HepG2 (cell line): ENCODE data around the gene PIM1. TPM values are rescaled to one million over a fixed set of nuclear protein-coding genes. Genes with fewer than 3 reads are reported as not detected.
A peak's percentile ranks its signal among the peaks of the same experiment; 100 is the strongest.

Experiments
- CENPT ChIP-seq: sonication (generic); formaldehyde crosslinking; IDR thresholded peaks from 2 replicates; pipeline ENCODE4 v1.8.0; 2022; ENCODE audit warnings: low read depth, mild to moderate bottlenecking, moderate library complexity, missing genetic modification reagents
- ESRRA ChIP-seq: sonication (generic); formaldehyde crosslinking; IDR thresholded peaks from 2 replicates; pipeline ENCODE4 v1.5.1; 2020; ENCODE audit warnings: mild to moderate bottlenecking, low read depth, missing genetic modification reagents
- GATAD1 ChIP-seq: IDR thresholded peaks from 2 replicates; pipeline ENCODE4 v1.6.1; 2016; ENCODE audit warnings: missing genetic modification reagents, missing compliant biosample characterization
- GMEB2 ChIP-seq: IDR thresholded peaks from 2 replicates; pipeline ENCODE4 v1.6.1; 2016; ENCODE audit warnings: missing biosample characterization, missing genetic modification reagents, low read depth
- MAFG ChIP-seq: sonication (generic); formaldehyde crosslinking; IDR thresholded peaks from 2 replicates; pipeline ENCODE4 v1.5.1; 2020; ENCODE audit warnings: mild to moderate bottlenecking, missing genetic modification reagents
- PPARG ChIP-seq: conservative IDR thresholded peaks from 2 replicates; pipeline ENCODE4 v1.6.1; 2016; ENCODE audit warnings: missing biosample characterization, missing genetic modification reagents
- TBX3 ChIP-seq: fragments of 450-650 bp; IDR thresholded peaks from 2 replicates; pipeline ENCODE4 v1.6.1; 2017; ENCODE audit warnings: antibody characterized with exemption, mild to moderate bottlenecking, inconsistent platforms, borderline replicate concordance
- THAP8 ChIP-seq: sonication (generic); formaldehyde crosslinking; IDR thresholded peaks from 2 replicates; pipeline ENCODE4 v1.5.1; 2020; ENCODE audit warnings: missing genetic modification reagents, mild to moderate bottlenecking, borderline replicate concordance
- ZBTB49 ChIP-seq: sonication (generic); formaldehyde crosslinking; IDR thresholded peaks from 2 replicates; pipeline ENCODE4 v1.4.0; 2020; ENCODE audit warnings: missing genetic modification reagents, borderline replicate concordance
- ZFP36L2 ChIP-seq: sonication (generic); formaldehyde crosslinking; IDR thresholded peaks from 2 replicates; pipeline ENCODE4 v1.4.0; 2020; ENCODE audit warnings: missing genetic modification reagents
- ZHX1 ChIP-seq: sonication (generic); formaldehyde crosslinking; IDR thresholded peaks from 2 replicates; pipeline ENCODE4 v1.8.1; 2022; ENCODE audit warnings: low read depth, mild to moderate bottlenecking, missing genetic modification reagents
- ZKSCAN8 ChIP-seq: IDR thresholded peaks from 2 replicates; pipeline ENCODE4 v1.6.1; 2016; ENCODE audit warnings: borderline replicate concordance, missing genetic modification reagents, missing compliant biosample characterization
- ZNF335 ChIP-seq: sonication (generic); formaldehyde crosslinking; IDR thresholded peaks from 2 replicates; pipeline ENCODE4 v1.4.0; 2020; ENCODE audit warnings: missing genetic modification reagents
- ZNF354B ChIP-seq: sonication (generic); formaldehyde crosslinking; IDR thresholded peaks from 2 replicates; pipeline ENCODE4 v1.8.0; 2022; ENCODE audit warnings: mild to moderate bottlenecking, missing genetic modification reagents
- ZNF513 ChIP-seq: sonication (generic); formaldehyde crosslinking; conservative IDR thresholded peaks from 2 replicates; pipeline ENCODE4 v1.5.0; 2020; ENCODE audit warnings: missing genetic modification reagents
- ZNF580 ChIP-seq: IDR thresholded peaks from 2 replicates; pipeline ENCODE4 v1.6.1; 2016; ENCODE audit warnings: low read depth, borderline replicate concordance
- ZNF790 ChIP-seq: sonication (generic); formaldehyde crosslinking; IDR thresholded peaks from 2 replicates; pipeline ENCODE4 v1.8.0; 2022; ENCODE audit warnings: missing genetic modification reagents, mild to moderate bottlenecking, borderline replicate concordance
- ZSCAN9 ChIP-seq: IDR thresholded peaks from 2 replicates; pipeline ENCODE4 v1.6.1; 2016; ENCODE audit warnings: borderline replicate concordance
- polyA plus RNA-seq, 8 experiments: library from polyadenylated mRNA; depleted of rRNA in 3 of 8; stranded (reverse) in 7 of 8; unstranded in 1 of 8; fragments of >200 nt; fragmentation: Illumina TruSeq in 4 of 8; extraction: Trizol in 4 of 8; gene quantifications; 2 replicates each; pipeline versions ENCODE4 v1.2.1 to v1.2.3, GENCODE V29; 2011 to 2016; ENCODE audit warnings: low read depth in 4 of 8, missing spikeins in 1 of 8, mixed read lengths in 1 of 8; ENCODE audit not compliant: insufficient read depth in 1 of 8
- total RNA-seq, 5 experiments: library from RNA; depleted of rRNA; stranded (reverse); fragments of >200 nt; fragmentation: Illumina TruSeq; extraction: Trizol; gene quantifications; 2 replicates each; pipeline ENCODE4 v1.2.3, GENCODE V29; 2016; ENCODE audit warnings: low read depth in 1 of 5

PIM1 gene
- total and polyA plus RNA-seq, 2 of the 13 experiments (the other 11 are each of a cell fraction or from before 2014, with no cell fraction given), result 29.4 to 117 TPM

GRCh38 chr6:37222125-37222967 is 52.4 kb downstream of the PIM1 start (continued):
- TF ChIP-seq THAP8 (CRISPR knock-in tag) (no peak), ZNF513 (CRISPR knock-in tag) (no peak), ZSCAN9 (CRISPR knock-in tag) (no peak), ZNF335 (CRISPR knock-in tag) (peak; percentile 76; the same call in 1 of the 2 replicates), ZFP36L2 (CRISPR knock-in tag) (no peak), ZNF580 (CRISPR knock-in tag) (no peak), CENPT (CRISPR knock-in tag) (no peak), GMEB2 (CRISPR knock-in tag) (no peak), ESRRA (CRISPR knock-in tag) (no peak), TBX3 (no peak), MAFG (CRISPR knock-in tag) (no peak), ZKSCAN8 (no peak), ZNF354B (CRISPR knock-in tag) (0 out of 2 replicates have a peak, but pooled peaks have one; percentile 8), ZHX1 (no peak), PPARG (no peak; the same call in 1 of the 2 replicates), ZBTB49 (no peak), ZNF790 (no peak), GATAD1 (CRISPR knock-in tag) (0 out of 2 replicates have a peak, but pooled peaks have one; percentile 26)
